Right lobe of liver (tissue), 4 donors: Measurements from ENCODE around the gene SRGN.
"Not testable (repeated sequence)": the region's sequence is repeated elsewhere in the genome, so short reads cannot be mapped to it uniquely, and the experiment has no call there.

Experiments
- POLR2A ChIP-seq: fragments of 450-650 bp; IDR thresholded peaks from one replicate; pipeline ENCODE4 v1.6.1; 2017; ENCODE audit warnings: antibody characterized with exemption, mild to moderate bottlenecking
- TF ChIP-seq, protein P1 (sequence below), 4 donors: fragments of 200-600 bp in 3 of 4; fragments of 450-650 bp in 1 of 4; IDR thresholded peaks; one replicate each; pipeline versions ENCODE4 v1.5.1 to v1.8.0; 2016 to 2022; ENCODE audit warnings: antibody characterized with exemption in 4 of 4, mild to moderate bottlenecking in 2 of 4
- donor health status: DM: no; HTN: no; CAD: no.
- donor health status: DM: no; HTN: no; CAD: no.
- donor health status: DM: no; HTN: yes; CAD: no.

GRCh38 chr10:69040904-69041303 lies 47.0 kb upstream of the SRGN start:
- TF ChIP-seq, protein P1, sequence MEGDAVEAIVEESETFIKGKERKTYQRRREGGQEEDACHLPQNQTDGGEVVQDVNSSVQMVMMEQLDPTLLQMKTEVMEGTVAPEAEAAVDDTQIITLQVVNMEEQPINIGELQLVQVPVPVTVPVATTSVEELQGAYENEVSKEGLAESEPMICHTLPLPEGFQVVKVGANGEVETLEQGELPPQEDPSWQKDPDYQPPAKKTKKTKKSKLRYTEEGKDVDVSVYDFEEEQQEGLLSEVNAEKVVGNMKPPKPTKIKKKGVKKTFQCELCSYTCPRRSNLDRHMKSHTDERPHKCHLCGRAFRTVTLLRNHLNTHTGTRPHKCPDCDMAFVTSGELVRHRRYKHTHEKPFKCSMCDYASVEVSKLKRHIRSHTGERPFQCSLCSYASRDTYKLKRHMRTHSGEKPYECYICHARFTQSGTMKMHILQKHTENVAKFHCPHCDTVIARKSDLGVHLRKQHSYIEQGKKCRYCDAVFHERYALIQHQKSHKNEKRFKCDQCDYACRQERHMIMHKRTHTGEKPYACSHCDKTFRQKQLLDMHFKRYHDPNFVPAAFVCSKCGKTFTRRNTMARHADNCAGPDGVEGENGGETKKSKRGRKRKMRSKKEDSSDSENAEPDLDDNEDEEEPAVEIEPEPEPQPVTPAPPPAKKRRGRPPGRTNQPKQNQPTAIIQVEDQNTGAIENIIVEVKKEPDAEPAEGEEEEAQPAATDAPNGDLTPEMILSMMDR (IDR thresholded peaks at IDR 0.05), result not testable (repeated sequence)
- TF ChIP-seq POLR2A, result not testable (repeated sequence)
